Neural cell (in vitro differentiated cells): ENCODE data around the gene FHIT. TPM values are rescaled to one million over a fixed set of nuclear protein-coding genes. Genes with fewer than 3 reads are reported as not detected.

Experiments
- H2AFZ ChIP-seq: fragments of 200-600, 300-800 bp; sonication (generic), shearing (Covaris generic); 2 replicates; pipeline ENCODE4 v1.6.0; 2014; ENCODE audit warnings: low read depth, mild to moderate bottlenecking, antibody characterized with exemption, low read length, moderate library complexity
- H3F3A ChIP-seq: fragments of 200-600 bp; shearing (Covaris generic); 2 replicates; pipeline ENCODE4 v1.6.1; 2016; ENCODE audit warnings: mild to moderate bottlenecking, moderate library complexity, mixed read lengths, antibody characterized with exemption, low read length; ENCODE audit not compliant: insufficient read depth, poor library complexity, severe bottlenecking
- H3K27ac ChIP-seq: fragments of 200-600, 300-800 bp; sonication (generic), shearing (Covaris generic); 2 replicates; pipeline ENCODE4 v1.5.1; 2014; ENCODE audit warnings: mild to moderate bottlenecking, low read length, moderate library complexity
- H3K27me3 ChIP-seq: fragments of 300-800, 200-600 bp; sonication (generic), shearing (Covaris generic); 2 replicates; pipeline ENCODE4 v1.6.0; 2014; ENCODE audit warnings: mild to moderate bottlenecking, low read depth, low read length, moderate library complexity; ENCODE audit not compliant: insufficient read depth
- H3K36me3 ChIP-seq: fragments of 300-800, 200-600 bp; sonication (generic), shearing (Covaris generic); 2 replicates; pipeline ENCODE4 v1.5.1; 2014; ENCODE audit warnings: mild to moderate bottlenecking, antibody characterized with exemption, low read length, moderate library complexity; ENCODE audit not compliant: insufficient read depth
- H3K4me2 ChIP-seq: fragments of 300-800, 200-600 bp; sonication (generic), shearing (Covaris generic); 2 replicates; pipeline ENCODE4 v1.6.0; 2014; ENCODE audit warnings: mild to moderate bottlenecking, low read length
- H3K4me3 ChIP-seq: fragments of 300-800, 200-600 bp; sonication (generic), shearing (Covaris generic); 2 replicates; pipeline ENCODE4 v1.5.1; 2014; ENCODE audit warnings: mild to moderate bottlenecking, low read length, moderate library complexity
- H3K79me2 ChIP-seq: fragments of 200-600 bp; shearing (Covaris generic); replicated peaks from 2 replicates; pipeline ENCODE4 v1.6.0; 2014; ENCODE audit warnings: mild to moderate bottlenecking, low read length, moderate library complexity; ENCODE audit not compliant: insufficient read depth
- H3K9ac ChIP-seq: fragments of 300-800, 200-600 bp; sonication (generic), shearing (Covaris generic); 2 replicates; pipeline ENCODE4 v1.6.1; 2016; ENCODE audit warnings: mild to moderate bottlenecking, low read length, mixed read lengths
- H3K9me2 ChIP-seq: fragments of 200-600 bp; shearing (Covaris generic); 2 replicates; pipeline ENCODE4 v1.6.1; 2016; ENCODE audit warnings: mild to moderate bottlenecking, low read length, mixed read lengths; ENCODE audit not compliant: insufficient read depth
- H3K9me3 ChIP-seq: fragments of 200-600, 300-800 bp; sonication (generic), shearing (Covaris generic); 2 replicates; pipeline ENCODE4 v1.6.1; 2016; ENCODE audit warnings: mild to moderate bottlenecking, mixed run types, low read length, moderate library complexity, mixed read lengths
- H4K20me1 ChIP-seq: fragments of 200-600 bp; shearing (Covaris generic); 2 replicates; pipeline ENCODE4 v1.6.1; 2016; ENCODE audit warnings: mild to moderate bottlenecking, mixed run types; ENCODE audit not compliant: insufficient read depth
- CTCF ChIP-seq: fragments of 450-650 bp; IDR thresholded peaks from 2 replicates; pipeline ENCODE4 v1.5.1; 2014; ENCODE audit warnings: antibody characterized with exemption, mild to moderate bottlenecking, moderate library complexity; ENCODE audit not compliant: poor library complexity, severe bottlenecking
- EP300 ChIP-seq: fragments of 450-650 bp; conservative IDR thresholded peaks from 2 replicates; pipeline ENCODE4 v1.6.1; 2014; ENCODE audit warnings: antibody characterized with exemption, mild to moderate bottlenecking, moderate library complexity; ENCODE audit not compliant: poor library complexity, severe bottlenecking
- EZH2 ChIP-seq: fragments of 200-600, 300-800 bp; shearing (Covaris generic), sonication (generic); IDR thresholded peaks from 2 replicates; pipeline ENCODE4 v1.6.1; 2014; ENCODE audit warnings: antibody characterized with exemption, low read length, borderline replicate concordance, mild to moderate bottlenecking; ENCODE audit not compliant: insufficient read depth, poor library complexity, severe bottlenecking
- MXI1 ChIP-seq: fragments of 450-650 bp; conservative IDR thresholded peaks from 2 replicates; pipeline ENCODE4 v1.6.1; 2014; ENCODE audit warnings: antibody characterized with exemption, mild to moderate bottlenecking; ENCODE audit not compliant: poor library complexity, severe bottlenecking
- POLR2AphosphoS5 ChIP-seq: IDR thresholded peaks from 2 replicates; pipeline ENCODE4 v1.6.1; 2012
- RAD21 ChIP-seq: fragments of 450-650 bp; conservative IDR thresholded peaks from 2 replicates; pipeline ENCODE4 v1.6.1; 2014; ENCODE audit warnings: antibody characterized with exemption, mild to moderate bottlenecking, moderate library complexity
- REST ChIP-seq: IDR thresholded peaks from 2 replicates; pipeline ENCODE4 v1.6.1; 2012; ENCODE audit warnings: borderline replicate concordance
- SMC3 ChIP-seq: fragments of 450-650 bp; conservative IDR thresholded peaks from 2 replicates; pipeline ENCODE4 v1.6.1; 2014; ENCODE audit warnings: antibody characterized with exemption, mild to moderate bottlenecking, moderate library complexity; ENCODE audit not compliant: poor library complexity
- TAF1 ChIP-seq: IDR thresholded peaks from 2 replicates; pipeline ENCODE4 v1.6.1; 2012; ENCODE audit warnings: low read depth
- polyA plus RNA-seq: library from polyadenylated mRNA; depleted of rRNA; stranded (reverse); fragments of >200 nt; gene quantifications from 2 replicates; pipeline ENCODE4 v1.2.3, GENCODE V29; 2014

Gene FHIT
- polyA plus RNA-seq, 1 donor from 2014 or later, result not detected

GRCh38 chr3:60322298-60322856 lies 928.9 kb downstream of the FHIT start:
- Histone ChIP-seq H4K20me1 (no peaks in the 10 kb centered on the region), H3K9me3 (no peaks in the 10 kb centered on the region), H3K4me3 (no peak overlapping the region), H3F3A (no peaks in the 10 kb centered on the region), H3K27ac (no peak overlapping the region), H3K36me3 (no peaks in the 10 kb centered on the region), H3K27me3 (no peaks in the 10 kb centered on the region), H3K4me2 (no peak overlapping the region), H2AFZ (no peak overlapping the region), H3K79me2 (no peaks in the 10 kb centered on the region), H3K9me2 (no peaks in the 10 kb centered on the region), H3K9ac (no peak overlapping the region)
- TF ChIP-seq RAD21 (no peak), EZH2 (no peak), EP300 (no peak), MXI1 (no peak), CTCF (no peak)

GRCh38 chr3:60319179-60319858 lies 931.9 kb downstream of the FHIT start:
- Histone ChIP-seq H3K79me2 (no peaks in the 10 kb centered on the region), H3K4me2 (no peak overlapping the region), H3K27me3 (no peaks in the 10 kb centered on the region), H3K9ac (no peak overlapping the region), H3K27ac (no peak overlapping the region), H3K36me3 (no peaks in the 10 kb centered on the region), H4K20me1 (no peaks in the 10 kb centered on the region), H3K4me3 (no peak overlapping the region), H3F3A (no peaks in the 10 kb centered on the region), H3K9me3 (no peaks in the 10 kb centered on the region), H2AFZ (no peak overlapping the region), H3K9me2 (no peaks in the 10 kb centered on the region)
- TF ChIP-seq TAF1, result no peak
- no peak for TF ChIP-seq RAD21
- TF ChIP-seq CTCF, result no peak
- TF ChIP-seq POLR2AphosphoS5, result no peak
- no peak for TF ChIP-seq MXI1
- TF ChIP-seq SMC3, result no peak
- no peak for TF ChIP-seq EZH2
- TF ChIP-seq EP300, result no peak
- no peak for TF ChIP-seq REST
